A549 treated with AZD9567 at 1 μM for 4 hours (cell line): ENCODE results near the gene PWP1. TPM values are rescaled to one million over a fixed set of nuclear protein-coding genes. Genes with fewer than 3 reads are reported as not detected.

Experiments
- total RNA-seq: library from RNA; stranded (reverse); fragments of 200-300 nt; extraction: Qiagen RNA extraction; gene quantifications from 5 replicates; pipeline ENCODE4 v1.2.3, GENCODE V29; 2022; ENCODE audit not compliant: insufficient read depth

The PWP1 gene
- 93.9 to 106 TPM (median 95.5 TPM) in 5 replicates for total RNA-seq

DNA sequence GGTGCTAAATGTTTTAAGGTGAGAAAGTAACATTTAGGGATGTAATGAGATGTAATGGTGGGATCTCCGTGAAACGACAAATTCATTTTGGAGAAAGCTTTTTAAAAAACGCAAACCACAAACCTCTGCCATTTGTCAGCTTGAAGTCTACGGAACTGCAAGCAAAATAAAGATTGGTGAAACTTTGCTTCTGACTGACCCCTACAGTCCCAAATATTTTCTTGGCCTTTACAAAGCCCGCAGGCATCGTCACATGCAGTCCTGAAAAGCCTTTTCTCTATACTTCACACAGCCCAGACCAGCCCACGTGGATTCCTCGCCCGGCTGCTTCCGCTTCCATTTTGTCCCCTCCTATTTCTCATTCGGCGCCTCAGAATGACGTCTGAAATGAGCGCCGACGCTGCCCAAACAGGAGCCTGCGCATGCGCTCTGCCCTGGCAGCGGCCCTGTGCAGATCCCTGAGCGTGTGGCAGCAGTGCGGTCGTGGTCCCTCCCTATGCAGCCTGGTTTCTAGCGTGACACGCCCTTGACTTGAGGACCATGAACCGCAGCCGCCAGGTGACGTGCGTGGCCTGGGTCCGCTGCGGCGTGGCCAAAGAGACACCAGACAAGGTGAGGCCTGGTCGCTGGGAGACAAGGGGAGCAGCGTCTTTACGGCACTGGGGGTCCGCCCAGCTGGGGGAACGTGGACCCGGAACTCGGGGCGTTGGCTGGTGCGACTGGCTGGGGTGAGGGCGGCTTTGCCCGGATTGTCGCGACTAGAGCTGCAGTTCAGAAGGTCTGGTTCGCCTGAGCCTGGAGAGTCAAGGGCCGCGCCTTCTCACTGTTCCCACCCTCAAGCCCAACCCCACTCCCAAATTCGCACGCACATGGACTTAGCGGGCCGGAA, at the start of gene PWP1:
Gene PWP1 (plus strand): TSS at position 440 of the 889 bp plus-strand sequence. CDS start 101 bp downstream, at position 541.

DNA sequence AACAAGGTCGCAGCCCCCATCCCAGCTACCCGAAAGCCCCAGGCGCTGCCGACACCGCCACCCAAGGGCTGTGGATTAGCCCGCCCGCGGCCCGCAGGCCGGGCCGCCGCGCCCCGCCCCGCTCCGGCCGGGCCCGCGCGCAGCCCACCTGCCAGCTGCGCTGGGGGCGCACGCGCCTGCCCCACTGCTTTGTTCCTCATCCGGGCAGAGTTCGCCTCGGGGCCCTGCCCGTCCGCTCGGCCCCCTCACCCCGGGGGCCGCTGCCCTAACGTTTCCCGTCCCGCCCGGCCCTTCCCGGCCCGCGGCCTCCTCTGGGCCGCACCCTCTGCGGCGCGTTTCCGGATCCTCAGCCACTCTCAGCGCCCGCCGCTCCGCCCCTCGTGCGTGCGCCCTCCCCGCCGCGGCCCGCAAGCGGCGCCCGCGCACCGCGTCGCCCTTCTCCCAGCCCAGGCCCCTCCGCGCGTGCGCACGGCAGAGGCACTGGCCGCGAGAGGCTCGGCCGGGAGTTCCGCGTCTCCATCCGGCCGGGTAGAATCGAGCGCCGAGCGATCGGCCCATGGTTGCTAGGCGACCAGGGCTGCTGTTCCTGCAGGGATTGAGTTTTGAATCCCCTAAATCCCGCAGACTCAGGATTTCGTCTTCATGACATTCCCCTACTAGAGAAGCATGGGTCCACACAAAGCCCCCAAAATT, 75.4 kb downstream of the PWP1 start, which contains the start of gene PRDM4:
Gene PRDM4 (minus strand): TSS at position 329 of the 693 bp plus-strand sequence. CDS start 622 bp downstream, outside the sequence.

Other genes starting within 250 kb of the PWP1 start
- 18.6 to 21.2 TPM (median 20.5 TPM) in 5 replicates for gene PRDM4, start 75.3 kb downstream of the PWP1 start, total RNA-seq
- not detected in 5 replicates for gene ASCL4, start 88.9 kb downstream of the PWP1 start, total RNA-seq